Stimulated activated naive CD8-positive, alpha-beta T cell treated with anti-CD3 and anti-CD28 coated beads, Interleukin-15, Interleukin-2, amounts not matched to agents 100 U/mL and 50 U/mL, for 24 hours (primary cell): ENCODE results near the gene PTPRN2.
"Not testable (repeated sequence)": the region's sequence is repeated elsewhere in the genome, so short reads cannot be mapped to it uniquely, and the experiment has no call there.

Experiments used
- ATAC-seq: fragments of 150-1000 bp; cut with Tn5 transposase; one replicate; pipeline ENCODE4 v1.10.0; 2021
- DNase-seq: peaks from one replicate; pipeline ENCODE4 v3.0.0; 2021

PTPRN2 gene

DNA sequence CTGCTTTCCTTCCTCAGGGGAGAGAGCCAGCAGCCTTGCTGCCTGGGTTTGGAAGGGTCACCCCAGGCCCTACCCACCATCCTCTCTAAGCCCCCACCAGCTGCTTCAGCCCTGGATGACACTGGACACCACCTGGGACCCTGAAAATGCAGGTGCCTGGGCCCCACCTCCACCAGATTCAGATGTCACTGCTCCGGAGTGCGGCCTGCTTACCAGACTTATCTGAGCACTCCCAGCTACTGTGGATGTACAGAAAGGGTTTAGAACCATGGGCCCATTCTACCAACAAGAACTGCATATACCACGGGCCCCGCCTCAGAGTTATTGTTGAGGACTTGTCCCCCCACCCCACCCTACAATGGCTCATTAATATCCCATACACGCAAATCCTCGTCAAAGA is 172.3 kb downstream of the PTPRN2 start:
- ATAC-seq (no peak), DNase-seq (no peak)

DNA sequence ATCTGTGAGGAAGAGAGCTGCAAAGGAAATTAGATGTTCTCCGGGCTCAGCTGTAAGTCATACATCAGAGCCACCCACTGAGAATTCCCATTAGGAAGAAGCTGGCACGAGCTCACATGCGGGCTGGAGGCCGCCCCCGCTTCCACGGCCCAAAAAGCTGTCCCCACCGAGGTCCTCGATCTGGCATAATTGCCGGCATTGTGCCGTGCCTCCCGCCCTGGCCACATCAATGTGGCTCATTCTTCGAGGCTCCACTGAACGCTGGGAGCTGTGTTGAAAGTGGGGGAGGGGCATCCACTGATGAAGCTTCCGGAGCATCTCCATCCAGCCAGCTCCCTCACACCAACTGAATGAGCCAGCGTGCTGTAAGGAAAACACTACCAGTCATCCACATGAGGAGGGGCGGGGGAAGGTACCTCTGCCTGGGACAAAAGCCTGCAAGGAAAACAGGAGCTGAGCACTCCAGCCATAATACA is 173.1 kb downstream of the PTPRN2 start:
- ATAC-seq (no peak), DNase-seq (no peak)

DNA sequence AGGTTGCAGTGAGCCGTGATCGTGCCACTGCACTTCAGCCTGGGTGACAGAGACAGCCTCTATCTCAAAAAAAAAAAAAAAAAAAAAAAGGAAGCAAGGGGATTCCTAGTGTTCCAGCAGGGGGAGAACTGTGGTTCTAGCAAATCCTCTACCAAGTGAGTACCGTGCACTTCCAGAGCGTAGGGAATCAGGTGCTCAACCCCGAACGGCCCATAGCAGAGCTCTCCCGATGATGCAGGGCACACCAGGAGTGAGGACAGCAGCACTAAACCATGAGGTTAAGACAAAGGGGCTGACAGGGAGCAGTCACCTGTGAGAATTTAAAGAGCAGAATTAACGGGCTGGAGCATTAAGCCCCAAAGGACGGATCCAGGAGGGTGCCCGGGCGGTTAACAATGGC is 173.6 kb downstream of the PTPRN2 start:
- ATAC-seq (no peak), DNase-seq (no peak)

DNA sequence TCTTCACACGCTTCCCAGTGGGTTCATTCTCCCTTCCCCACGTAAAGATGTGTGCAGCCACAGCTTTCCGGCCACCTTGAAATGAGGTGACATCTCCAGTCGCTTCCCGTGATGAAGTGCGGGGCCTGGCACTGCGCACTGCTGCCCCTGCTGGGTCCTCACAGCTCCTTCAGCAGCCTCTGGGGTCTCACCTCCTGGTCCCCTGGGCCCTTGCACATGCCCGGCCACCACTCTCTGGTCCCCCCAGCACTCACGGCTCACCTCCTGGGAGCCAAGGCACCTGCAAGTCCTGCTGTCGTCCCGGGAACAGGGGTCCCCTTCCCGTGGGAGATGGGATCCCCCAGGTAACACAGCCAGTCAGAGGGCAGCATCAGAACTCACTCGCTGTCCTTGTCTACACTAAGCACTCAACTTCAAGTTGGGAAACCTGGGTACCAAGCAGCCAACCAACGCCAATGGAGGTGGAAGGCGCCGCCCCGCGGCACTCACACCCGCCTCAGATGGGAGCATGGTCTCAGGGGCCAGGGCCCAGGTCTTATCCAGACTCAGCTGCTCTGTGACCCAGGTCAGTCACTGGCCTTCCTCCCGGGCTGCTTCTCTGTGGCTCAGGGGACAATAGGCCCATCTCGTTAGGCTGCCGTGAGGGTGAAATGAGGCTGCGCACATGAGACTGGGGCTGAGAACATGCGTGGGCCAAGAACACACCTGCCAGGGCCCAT is 176.2 kb downstream of the PTPRN2 start:
- DNase-seq (no peak), ATAC-seq (no peak)

DNA sequence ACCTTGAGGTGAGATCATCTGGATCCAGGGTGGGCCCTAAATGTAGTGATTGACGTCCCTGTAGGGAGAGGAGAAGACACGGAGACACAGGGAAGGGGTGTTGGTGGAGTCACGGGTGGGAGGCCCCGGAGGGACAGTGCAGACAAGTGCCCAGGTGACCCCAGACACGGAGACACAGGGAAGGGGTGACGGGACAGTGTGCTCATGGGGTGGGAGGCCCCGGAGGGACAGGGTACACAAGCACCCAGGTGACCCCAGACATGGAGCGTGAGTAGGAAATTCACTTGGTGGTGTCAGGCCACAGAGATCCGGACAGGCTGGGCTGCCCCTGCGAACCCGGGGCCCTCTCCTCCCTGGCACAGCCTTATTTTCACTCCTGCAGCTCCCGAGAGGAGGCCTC is 176.9 kb downstream of the PTPRN2 start:
- DNase-seq (no peak), ATAC-seq (no peak)

DNA sequence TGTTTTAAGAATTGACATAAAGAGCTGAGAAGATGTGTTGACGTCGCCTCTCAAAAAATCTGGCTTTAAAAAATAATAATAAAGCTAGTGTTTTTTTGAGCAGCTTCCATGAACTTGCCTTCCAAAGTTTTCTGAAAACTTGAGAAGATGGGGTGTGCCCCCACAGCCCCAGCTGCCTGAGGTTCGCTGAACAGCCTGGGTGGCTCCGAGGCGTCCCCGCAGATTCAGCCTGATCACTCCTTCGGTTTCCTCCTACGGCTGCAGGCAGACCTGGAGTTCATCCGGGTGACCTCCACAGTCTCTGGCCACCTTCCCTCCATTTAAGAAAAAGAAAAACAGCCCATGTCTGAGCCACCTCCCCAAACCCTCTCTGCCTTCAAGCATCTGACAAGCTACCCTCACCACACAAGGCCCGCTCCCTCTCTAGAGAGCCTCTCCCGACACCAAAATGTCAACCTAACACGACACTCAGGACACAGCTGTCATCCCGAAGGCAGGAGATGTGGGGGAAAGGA is 177.8 kb downstream of the PTPRN2 start:
- DNase-seq (no peak), ATAC-seq (no peak)

DNA sequence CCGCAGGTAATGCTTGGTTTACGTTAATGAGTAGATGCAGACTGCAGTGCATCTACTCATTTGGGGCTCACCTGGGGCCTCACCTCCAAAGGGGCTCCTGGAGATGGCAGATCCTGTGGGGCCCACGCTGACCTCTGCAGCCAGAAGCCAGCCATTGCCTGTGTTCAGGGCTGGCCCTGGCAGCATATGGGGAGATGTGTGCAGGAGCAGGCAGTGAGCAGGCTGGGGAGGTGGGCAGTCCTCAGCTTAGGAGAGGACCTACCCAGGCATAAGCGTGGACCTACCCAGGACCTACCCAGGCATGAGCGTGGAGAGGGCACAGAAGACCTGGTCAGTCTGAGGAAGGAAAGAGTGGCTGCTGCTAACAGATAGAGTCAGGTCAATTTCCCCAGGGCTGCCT is 178.5 kb downstream of the PTPRN2 start:
- no peak for ATAC-seq

DNA sequence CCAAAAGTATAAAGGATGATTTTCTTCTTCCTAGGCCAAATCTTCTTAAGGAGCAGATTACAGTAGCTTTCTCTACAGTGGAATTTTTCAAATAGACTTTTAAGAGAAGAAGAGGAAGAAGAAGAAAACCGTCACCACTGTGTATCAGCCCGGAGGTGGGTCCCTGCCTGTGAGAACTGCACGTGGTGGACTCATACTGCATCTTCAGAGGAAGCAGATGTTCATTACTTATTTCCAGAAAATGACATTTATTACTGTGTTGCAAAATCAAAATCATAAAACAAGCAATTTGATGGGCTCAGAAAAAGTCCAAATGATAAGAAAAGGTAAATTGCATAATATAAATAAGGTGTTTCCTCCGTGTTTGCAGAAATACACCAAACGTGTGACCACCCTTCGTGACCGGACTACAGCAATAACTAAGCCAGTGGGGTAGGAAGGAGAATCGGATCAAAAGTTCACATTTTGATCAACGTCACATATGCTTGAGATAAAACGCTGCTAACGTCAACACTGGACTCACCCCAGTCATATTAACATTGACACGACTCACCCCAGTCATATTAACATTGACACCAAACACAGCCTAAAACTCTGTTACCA is 179.2 kb downstream of the PTPRN2 start:
- ATAC-seq (no peak), DNase-seq (no peak)

More for the DNA sequence above, 178.5 kb downstream of the PTPRN2 start:
- no peak for DNase-seq

DNA sequence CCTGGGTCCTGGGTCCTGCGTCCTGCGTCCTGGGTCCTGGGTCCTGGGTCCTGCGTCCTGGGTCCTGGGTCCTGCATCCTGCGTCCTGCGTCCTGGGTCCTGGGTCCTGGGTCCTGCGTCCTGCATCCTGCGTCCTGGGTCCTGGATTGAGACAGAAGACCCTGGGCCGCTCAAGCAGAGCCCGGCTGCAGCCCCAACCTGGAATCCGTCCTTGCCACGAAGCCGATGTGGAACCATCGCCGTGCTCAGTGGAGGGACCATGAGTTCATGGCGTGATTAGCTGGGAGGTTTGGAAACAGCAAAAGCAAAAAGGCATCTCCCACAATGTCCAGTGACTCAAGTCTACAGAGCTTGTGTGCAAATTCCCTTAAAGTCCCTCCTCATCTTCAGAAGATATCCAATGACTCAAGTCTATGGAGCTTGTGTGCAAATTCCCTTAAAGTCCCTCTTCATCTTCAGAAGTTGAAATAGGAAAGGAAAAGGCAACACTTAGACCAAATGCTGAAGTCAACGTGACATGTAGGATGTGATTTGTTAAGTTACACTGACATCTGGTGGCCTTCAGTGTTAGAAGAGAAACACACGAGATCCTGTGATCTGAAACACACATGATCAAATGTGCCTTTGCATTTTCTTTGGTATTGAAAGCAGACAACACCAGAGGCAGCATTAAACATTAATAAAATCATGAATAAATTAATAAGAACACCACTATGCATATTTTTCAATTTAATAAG is 179.9 kb downstream of the PTPRN2 start:
- DNase-seq: no peak
- no peak for ATAC-seq

DNA sequence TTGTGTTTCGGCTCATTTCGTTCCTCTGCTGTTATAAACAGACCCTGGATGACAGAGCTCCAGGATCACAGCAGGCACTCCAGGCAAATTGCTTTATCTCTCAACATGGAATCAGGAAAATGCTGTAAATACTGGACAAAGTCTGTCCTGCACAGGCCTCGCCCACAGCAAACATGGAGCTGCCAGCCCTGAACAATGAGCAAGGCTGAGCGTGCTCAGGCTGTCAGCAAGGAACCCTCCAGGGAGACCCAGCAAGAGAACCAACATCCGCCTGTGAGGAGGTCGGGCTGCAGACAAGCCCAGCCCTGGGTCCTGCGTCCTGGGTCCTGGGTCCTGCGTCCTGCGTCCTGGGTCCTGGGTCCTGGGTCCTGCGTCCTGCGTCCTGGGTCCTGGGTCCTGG is 180.8 kb downstream of the PTPRN2 start:
- ATAC-seq: no peak
- DNase-seq: no peak

DNA sequence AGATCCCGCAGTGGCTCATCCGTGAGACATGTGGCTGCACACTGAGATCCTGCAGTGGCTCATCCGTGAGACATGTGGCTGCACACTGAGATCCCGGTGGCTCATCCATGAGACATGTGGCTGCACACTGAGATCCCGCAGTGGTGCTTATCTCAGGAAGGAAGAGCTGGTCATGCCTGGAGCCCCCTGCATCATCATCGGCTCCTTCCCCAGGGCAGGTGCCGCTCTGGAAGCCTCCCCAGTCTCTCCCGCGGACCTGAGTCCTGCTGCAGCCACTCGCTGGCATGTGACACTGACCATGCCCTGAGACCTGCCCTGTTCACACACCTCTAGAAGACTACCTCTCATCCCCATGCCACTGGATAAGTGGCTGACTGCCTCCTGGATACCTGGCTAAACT is 181.3 kb downstream of the PTPRN2 start:
- ATAC-seq: no peak
- no peak for DNase-seq

DNA sequence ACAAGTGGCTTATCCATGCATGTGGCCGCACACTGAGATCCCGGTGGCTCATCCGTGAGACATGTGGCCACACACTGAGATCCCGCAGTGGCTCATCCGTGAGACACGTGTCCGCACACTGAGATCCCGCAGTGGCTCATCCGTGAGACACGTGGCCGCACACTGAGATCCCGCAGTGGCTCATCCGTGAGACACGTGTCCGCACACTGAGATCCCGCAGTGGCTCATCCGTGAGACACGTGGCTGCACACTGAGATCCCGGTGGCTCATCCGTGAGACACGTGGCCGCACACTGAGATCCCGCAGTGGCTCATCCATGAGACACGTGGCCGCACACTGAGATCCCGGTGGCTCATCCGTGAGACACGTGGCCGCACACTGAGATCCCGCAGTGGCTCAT is 181.9 kb downstream of the PTPRN2 start:
- DNase-seq, ATAC-seq: not testable (repeated sequence)

DNA sequence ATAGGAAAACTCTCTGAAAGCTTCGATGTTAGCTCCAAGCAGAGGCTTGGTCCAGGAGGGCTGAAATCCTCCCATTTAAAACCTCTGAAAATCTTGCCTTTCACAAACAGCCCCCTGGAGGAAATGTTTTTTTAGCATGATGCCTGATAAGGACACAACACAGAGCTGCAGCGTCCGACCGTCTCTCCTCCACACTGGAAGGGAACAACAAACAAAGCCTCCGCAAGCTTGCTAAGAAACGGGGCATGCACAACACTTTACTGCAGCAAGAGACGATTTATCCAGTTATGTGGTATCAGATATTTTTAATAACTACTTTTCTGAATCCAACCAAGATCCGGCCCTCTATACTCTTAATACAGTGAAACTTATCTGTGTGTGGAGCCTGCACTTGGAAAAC is 182.3 kb downstream of the PTPRN2 start:
- ATAC-seq: no peak
- no peak for DNase-seq

DNA sequence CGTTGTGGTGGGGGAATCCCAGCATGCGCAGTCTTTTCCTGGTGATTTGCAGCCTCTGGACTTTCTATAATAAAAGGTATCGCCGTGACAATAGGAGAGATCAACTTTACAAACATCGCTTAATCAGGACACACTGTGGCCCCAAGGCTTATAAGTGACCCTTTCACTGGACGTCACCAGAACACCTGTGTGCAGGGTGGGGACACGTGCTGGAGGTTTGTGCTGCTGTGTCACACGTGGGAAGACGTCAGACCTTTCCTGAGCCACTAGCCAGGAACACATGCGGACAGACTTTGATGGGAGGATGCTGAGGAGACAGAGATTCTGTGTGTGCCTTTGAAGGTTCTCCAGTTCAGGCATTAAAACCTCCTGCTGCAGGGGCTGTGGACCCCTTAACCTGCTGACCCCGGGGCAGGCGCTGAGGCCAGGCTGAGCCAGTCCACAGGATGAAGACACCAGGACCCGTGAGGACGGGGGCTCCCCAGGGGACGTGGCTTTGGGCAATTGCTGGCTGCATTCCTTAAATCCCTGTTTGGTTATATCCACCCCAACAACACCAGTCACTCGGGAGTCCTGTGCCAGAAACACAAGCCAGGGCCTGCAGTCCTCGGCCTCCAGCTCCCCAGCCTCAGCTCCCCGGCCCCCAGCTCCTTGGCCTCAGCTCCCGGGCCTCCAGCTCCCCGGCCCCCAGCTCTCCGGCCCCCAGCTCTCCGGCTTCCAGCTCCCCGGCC is 183.4 kb downstream of the PTPRN2 start:
- no peak for DNase-seq
- no peak for ATAC-seq

DNA sequence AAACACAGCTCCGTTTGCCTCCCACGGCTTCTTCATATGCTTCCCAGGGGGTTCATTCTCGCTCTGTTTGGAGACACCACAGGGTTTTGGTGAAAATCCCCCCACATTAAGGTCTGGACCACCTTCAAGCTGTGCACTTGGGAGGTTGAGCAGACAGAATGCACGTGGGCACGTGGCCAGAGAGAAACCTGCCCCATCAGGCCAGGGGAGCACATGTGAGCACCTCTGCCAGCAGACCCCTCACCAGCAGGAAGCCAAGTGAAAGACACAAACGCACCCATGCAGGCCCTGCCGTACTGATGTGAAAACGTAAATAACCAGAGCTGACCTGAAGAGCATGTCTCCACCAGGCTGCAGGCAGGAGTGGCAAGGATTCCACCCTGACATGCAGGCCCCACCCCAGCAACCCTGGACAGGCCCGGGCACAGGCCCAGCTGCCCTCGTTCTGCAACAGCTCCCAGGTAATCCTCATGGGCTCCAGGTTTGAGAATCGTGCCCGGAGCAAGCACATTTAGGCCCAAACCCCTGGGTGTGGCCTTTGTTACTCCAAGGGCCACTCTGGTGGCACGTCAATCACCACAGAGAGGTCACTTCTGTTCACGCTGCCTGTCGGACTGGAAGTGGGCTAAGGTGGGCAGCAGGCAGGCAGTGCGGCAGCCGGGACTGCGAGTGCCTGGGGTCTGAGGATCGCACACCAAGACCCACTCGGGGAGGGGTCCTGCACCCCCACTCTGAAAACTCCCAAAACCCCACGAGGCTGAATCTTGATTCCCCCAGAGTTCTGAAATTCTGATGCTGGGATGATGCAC is 184.4 kb downstream of the PTPRN2 start:
- no peak for DNase-seq
- ATAC-seq: no peak

DNA sequence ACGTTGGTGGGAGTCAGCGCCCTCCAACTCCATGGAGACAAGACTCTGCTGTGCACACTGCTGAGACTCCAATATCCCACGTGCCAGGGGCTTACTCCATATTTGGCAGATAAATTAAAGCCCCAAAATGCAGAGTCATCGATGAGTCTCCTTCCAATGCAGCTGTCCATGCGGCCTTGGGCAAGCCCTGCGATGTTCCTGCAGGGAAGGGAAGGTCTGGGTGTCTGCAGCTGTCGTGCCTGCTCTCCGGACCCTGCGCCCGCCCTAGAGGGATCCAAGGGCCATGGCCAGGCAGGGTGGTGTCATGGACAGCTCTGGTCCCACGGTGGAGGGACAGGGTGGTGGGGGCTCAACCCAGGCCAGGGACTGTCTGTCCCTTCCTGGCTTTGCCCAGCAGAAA is 185.2 kb downstream of the PTPRN2 start:
- ATAC-seq (no peak), DNase-seq (no peak)

DNA sequence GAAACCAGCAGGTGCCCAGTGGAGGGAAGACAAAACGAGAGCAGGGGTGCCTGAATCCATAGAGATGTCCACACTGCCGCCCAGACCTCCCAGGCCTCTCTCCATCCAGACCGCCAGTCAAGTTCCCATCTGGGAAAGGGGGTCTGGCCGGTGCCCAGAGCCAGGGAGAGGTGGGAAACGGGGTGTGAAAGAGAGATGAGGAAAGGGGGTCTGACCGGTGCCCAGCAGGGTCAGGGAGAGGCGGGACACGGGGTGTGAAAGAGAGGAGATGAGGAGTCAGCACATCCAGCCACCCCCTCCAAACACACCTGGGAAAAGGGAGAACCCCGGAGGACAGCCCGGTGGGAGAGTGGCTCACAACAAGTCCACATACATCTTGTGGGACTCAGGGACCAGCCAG is 185.8 kb downstream of the PTPRN2 start:
- DNase-seq (no peak), ATAC-seq (no peak)

DNA sequence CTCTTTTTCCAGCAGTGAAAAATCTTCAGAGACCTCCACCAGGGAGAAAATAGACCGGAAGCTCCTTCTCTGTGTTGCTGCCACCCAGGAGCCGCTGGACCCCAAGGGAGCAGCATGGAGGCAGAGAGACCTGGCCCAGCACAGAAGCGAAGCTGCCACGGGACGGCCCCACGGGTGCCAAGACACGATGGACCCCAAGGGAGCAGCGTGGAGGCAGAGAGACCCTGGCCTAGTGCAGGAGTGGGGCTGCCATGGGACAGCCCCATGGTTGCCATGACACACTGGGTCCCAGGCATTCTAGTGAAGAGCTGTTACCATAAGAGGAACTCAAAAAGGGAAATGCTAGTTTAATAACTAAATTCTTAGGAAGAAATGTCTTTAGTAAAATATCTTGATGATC is 186.3 kb downstream of the PTPRN2 start:
- DNase-seq: no peak
- ATAC-seq: no peak

DNA sequence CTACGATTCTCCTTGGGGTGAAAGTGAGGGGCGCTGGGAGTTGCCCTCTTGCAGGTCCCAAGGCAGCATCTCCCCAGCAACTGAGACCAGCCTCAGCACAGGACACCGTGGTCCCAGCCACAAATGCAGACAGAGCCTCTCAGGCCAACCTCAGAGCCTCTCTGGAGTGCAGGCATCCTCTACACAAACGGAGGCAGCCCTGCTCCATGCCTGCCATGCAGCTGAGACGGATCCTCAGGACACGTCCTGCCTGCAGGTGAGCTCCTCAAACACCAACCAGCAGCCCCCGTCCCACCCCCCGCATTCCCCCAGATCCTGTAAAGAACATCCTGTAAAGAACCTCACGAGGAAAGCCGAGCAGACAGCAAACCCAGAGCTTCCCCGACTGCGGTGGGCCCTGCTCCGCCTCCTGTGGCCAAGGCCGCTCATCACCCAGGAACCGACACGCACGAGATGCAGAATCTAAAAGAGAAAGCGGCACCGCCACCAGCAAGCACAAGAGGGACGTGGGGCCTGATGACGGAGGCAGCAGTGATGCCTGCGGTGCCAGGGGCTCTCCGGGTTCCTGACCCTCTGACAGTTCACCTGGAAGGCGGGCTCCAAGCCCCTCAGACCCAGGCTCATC is 186.9 kb downstream of the PTPRN2 start:
- ATAC-seq: no peak
- DNase-seq: no peak

DNA sequence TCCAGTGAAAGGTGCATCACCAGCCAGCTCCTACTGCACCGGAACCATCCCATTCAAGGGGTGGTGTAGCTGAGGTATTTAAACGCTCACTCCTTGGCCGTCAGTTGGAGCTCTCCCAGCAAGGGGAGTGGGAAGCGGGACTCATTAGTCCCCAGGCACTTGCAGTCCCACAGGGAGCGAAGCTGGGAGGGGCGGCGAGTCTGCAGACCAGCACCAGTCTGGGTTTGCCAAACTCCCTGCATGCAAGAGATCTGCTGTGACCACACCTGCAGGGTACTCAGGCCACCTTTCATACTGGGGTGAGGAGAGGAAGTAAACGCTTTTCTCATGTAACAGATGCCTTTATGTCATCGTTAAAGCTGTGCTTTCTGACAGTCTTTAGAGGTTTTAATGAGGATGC is 187.9 kb downstream of the PTPRN2 start:
- no peak for DNase-seq
- ATAC-seq: no peak

DNA sequence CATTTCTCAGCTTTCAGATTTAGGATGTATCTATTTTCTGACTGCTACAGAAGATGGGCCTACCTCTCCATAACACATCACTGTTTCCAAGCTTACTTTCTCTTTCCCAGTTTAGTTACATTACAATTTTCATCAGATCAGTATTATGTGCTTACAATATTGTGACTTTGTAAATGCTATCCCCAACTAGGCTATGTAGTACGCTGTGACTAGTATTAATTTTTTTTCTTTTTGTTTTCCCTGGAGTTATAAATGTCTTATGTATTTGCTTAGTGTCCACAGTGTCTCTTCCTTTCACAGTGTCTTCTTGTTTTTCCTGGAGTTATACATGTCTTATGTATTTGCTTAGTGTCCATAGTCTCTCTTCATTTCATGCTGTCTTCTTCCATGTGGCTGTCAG is 188.9 kb downstream of the PTPRN2 start:
- DNase-seq (no peak), ATAC-seq (no peak)
